Stomach (tissue), 4 donors: ENCODE data around the gene ITGA5.

Experiments used
- EP300 ChIP-seq: sonication (generic); formaldehyde crosslinking; IDR thresholded peaks from one replicate; pipeline ENCODE4 v1.6.1; 2017; ENCODE audit warnings: antibody characterized with exemption
- POLR2A ChIP-seq, 4 donors: fragments of 450-650 bp; IDR thresholded peaks; one replicate each; pipeline ENCODE4 v1.6.1; 2016; ENCODE audit warnings: antibody characterized with exemption in 4 of 4, control low read depth in 2 of 4, mild to moderate bottlenecking in 1 of 4, moderate library complexity in 1 of 4
- TF ChIP-seq, protein P1 (sequence below), 7 experiments: fragments of 450-650 bp in 4 of 7; fragments of 200-600 bp in 3 of 7; sonication (generic) in 3 of 7; IDR thresholded peaks; one replicate each; pipeline ENCODE4 v1.5.1; 2016 to 2019; ENCODE audit warnings: antibody characterized with exemption in 7 of 7, control low read depth in 2 of 7, mild to moderate bottlenecking in 1 of 7

DNA sequence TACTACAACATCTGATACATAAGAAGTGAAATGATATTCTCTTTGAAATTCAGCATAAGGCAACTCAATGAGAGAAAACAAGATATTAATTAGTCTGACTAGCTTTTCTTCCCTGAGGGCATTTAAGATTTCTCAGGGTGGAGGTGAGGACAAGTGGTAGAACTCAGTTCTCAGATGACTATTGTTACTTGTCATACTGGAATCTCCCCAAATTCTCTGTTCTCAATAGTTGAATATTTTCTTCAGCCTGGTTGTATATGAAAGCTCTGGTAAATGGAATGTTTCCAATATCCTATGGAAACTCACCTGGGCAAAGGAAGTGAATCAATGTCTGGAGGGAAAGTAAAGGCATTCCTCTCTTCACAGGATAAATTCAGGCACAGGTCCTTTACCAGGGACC, 18.2 kb upstream of the ITGA5 start:
- TF ChIP-seq, protein P1, sequence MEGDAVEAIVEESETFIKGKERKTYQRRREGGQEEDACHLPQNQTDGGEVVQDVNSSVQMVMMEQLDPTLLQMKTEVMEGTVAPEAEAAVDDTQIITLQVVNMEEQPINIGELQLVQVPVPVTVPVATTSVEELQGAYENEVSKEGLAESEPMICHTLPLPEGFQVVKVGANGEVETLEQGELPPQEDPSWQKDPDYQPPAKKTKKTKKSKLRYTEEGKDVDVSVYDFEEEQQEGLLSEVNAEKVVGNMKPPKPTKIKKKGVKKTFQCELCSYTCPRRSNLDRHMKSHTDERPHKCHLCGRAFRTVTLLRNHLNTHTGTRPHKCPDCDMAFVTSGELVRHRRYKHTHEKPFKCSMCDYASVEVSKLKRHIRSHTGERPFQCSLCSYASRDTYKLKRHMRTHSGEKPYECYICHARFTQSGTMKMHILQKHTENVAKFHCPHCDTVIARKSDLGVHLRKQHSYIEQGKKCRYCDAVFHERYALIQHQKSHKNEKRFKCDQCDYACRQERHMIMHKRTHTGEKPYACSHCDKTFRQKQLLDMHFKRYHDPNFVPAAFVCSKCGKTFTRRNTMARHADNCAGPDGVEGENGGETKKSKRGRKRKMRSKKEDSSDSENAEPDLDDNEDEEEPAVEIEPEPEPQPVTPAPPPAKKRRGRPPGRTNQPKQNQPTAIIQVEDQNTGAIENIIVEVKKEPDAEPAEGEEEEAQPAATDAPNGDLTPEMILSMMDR (IDR thresholded peaks at IDR 0.05) = no peak
- TF ChIP-seq EP300 = no peak
- TF ChIP-seq POLR2A (IDR thresholded peaks at IDR 0.05) = no peak
